Stromal cell of bone marrow (primary cell): ENCODE data around the gene PIH1D1.
"Not testable (repeated sequence)": the region's sequence is repeated elsewhere in the genome, so short reads cannot be mapped to it uniquely, and the experiment has no call there.

Experiments
- DNase-seq: peaks from one replicate; pipeline ENCODE4 v3.0.0-alpha.2; 2012; ENCODE audit warnings: low read depth

PIH1D1 gene

DNA sequence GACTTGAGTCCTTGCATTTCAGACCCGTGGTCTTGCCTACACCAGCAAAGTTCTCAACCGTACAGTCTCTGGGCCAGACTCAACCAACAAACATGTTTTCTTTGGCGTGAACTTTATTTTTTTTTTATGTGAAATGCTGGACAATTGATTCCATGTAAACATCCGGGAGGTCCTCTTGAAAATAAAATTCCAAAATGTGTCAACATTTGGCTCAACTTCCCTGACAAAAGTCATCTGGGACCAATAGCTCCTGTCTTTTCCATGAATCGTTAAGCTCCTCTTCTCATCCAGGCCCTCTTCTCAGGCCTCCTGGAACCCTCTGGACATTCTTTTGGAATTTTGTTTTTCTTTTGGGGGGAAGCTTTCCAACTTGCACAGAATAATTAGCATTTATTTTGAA is 4.2 kb upstream of the PIH1D1 start:
- DNase-seq = no peak

DNA sequence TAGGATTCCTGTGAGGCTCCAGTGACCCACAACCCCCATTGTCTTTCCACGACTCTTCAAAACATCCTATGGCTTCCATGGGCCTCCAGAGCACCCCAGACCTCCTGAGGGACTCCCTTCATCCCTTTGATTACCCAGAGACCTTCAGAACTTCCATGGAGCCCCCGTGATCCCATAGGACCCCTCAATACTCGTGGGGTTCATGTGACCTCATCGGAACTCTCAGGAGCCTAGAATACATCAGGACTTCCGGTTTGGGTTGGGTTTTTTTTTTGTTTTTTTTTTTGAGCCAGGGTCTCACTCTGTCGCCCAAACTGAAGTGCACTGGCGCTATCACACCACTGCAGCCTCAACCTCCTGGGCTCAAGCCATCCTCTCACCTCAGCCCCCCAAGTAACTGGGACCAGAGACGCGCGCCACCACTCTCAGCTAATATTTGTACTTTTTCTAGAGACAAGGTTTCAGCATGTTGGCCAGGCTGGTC is 2.2 kb upstream of the PIH1D1 start:
- DNase-seq = no peak

DNA sequence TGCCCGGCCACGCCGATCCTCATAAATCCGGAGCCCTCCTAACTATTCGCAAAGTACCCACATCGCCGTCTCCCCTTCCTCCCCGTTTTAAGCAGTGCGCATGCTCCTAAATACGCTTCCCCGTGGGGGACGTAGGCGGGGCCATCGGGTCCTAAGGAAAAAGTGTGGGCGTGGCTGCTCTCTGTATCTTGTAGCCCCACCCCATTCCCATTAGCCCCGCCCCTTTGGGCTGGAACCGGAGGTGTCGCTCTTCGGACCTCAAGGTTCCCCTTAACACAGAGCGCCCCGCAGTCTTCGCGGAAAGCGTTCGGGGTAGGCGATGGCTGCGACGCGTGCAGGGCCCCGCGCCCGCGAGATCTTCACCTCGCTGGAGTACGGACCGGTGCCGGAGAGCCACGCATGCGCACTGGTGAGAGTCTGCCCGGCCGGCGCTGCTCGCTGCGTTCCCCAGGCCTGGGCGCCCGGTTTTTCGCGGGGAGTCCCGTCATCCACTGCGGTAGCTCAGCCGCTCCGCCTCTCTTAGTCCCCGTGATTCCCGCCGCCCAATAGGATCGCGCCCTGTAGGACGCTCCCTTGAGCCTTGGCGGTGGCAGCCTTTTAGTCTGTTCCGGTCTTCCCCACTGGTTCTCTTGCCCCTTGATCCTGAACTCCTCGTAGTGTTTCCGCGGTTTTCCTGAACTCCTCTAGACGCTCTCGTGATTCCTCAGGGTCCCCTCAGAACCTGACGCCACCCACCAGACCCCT is 1.6 kb upstream of the PIH1D1 start, which contains the start of gene ALDH16A1:
Gene ALDH16A1 (plus strand): TSS at position 213 of the 744 bp plus-strand sequence. CDS start 107 bp downstream, at position 320.
- peak; percentile 97 for DNase-seq

DNA sequence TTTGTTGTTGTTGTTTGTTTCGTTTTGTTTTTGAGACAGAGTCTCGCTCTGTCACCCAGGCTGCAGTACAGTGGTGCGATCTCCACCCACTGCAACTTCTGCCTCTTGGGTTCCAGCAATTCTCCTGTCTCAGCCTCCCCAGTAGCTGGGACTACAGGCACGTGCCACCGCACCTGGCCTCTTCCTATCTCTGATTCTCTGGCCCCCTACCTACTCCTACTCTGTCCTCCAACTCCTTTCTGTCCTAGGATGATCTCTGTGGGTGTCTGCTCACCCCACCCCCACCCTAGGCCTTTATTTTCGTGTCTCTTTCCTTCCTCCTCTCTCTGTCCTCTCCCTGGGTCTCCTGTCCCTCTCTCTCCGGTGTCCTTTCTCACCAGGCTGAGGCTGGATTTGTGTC is 1.2 kb downstream of the PIH1D1 start:
- no peak for DNase-seq

DNA sequence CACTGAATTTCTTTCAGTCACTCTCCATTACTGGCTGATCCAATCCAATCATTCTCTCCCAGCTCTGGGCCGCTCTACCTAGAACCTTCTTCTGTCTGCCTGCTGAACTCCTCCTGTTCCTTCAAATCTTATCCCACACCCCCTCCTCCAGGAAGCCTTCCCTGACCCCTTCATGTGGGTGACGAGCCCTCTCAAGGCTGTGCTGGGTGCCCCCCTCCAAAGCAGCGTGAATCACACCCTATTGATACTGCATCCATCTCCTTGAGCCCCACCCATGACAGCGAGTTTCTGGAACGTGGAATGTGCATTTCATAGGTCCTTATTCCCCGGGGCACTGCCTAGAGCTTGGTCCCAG is 3.2 kb downstream of the PIH1D1 start:
- DNase-seq = no peak

DNA sequence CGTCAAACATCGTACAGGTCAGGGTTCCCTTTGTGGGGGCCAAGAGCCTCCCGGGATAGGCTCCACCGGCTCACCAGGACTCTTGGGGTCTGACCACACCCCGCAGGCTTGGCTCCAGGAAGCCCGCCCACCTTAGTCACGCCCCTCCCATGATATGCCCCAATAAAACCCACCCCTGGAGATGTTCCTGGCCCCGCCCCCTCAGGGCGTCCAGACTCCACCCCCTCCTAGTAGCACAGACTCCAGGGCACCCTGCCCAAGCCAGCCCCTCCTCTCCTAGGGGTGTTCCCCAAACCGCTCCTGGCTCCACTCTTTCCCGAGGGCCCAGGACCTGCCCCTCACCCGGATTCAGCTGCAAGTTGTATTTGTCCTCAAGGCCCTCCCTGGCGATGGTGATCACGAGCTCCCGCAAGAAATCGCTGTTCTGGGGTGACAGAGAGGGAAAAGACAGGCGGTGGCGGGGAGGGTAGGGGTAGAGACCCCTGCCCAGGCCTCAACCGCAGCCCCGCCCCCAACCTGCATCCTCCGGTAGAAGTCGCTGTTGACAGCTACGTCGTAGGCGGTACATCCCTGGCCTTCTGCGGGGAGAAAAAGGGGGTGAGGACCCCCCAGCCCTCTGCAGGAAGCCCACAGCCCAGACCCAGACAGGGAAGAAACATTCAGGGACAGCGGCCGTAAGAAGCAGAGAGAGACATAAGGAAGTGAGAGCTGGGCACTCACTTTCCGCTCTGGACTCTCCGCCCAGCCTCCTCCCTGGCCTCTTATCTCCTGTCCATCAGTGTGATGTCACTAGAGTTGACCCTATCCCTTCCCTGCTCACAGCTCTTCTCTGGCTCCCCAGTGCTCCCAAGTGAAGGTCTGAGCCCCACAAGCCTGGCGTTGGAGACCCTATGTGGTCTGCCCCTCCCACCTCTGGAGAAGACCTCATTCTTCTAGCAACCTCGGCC is 3.9 kb downstream of the PIH1D1 start:
- DNase-seq = no peak

- DNase-seq = no peak
These were observed 5.6 kb downstream of the PIH1D1 start for GRCh38 chr19:49445997-49446396.

- not testable (repeated sequence) for DNase-seq
These were observed 7.4 kb downstream of the PIH1D1 start for GRCh38 chr19:49444100-49444700.

GRCh38 chr19:49443366-49444099 is 8.1 kb downstream of the PIH1D1 start:
- peak; percentile 92 for DNase-seq

DNA sequence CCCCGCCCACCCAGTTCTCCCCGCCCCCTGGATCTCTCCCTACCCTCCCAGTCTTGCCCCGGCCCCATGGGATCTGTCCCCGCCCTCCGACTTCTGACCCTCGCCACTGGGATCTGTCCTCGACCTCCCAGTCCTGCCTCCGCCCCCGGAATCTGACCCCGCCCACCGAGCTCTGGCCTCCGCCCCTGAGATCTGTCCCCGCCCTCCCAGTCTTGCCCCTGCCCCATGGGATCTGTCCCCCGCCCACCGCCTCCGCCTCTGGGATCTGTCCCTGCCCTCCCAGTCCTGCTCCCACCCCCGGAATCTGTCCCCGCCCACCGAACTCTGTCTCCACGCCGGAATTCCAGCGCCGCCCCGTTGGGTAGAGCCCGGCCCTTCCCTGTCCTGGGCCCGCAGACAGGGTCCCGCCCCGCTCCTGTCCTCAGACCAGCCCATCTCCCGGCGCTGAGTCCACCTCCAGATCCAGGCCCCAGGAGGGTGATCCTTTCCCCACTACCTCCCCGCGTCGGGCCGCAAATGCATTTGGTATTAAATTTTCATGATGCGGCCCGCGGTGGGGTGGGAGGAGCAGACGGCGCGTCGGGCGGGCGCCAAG is 8.7 kb downstream of the PIH1D1 start:
- peak; percentile 71 for DNase-seq

- no peak for DNase-seq
These were observed 9.3 kb downstream of the PIH1D1 start for GRCh38 chr19:49442354-49442753.

GRCh38 chr19:49441960-49442350 is 9.7 kb downstream of the PIH1D1 start:
- no peak for DNase-seq

DNA sequence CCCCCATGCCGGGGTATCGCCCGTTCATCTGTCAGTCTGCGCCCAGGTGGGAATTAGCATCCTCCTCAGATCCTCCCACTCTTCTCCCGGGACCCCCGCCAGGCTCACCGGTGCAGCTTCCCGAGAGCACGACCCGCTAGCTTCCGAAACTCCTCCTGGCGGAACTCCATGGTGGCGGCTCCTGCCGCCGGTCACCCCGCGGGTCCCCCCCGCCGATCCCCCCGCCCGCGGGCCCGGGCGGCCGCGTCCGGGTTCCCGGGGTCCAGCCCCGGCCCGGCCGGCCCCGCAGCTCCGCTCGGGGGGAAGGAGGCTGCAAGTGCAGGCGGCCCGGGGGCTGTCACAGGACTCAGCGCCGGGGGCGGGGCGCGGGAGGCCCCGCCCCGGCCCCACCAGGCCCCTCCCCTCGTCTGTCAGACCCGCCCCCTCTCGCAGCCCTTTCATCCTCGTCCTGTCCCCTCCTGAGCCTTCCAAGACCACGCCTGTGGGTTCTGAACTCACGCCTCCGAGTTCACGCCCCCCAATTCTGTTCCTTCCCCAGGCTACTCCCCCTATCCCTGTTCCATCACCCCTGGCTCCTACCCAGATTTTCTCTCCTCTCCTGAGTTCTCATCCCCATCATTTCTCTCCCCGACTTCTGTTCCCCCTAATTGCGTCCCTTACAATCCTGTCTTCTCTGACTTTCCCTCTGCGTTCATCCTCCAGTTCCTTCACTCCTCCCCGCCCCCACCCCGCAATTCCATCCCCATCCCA is 10.2 kb downstream of the PIH1D1 start, which contains the start of gene SLC17A7:
Gene SLC17A7 (minus strand): TSS at position 318 of the 750 bp plus-strand sequence. CDS start 148 bp downstream, at position 170.
- DNase-seq = no peak

- DNase-seq = no peak
These were observed 11.0 kb downstream of the PIH1D1 start for GRCh38 chr19:49440439-49441209.

- no peak for DNase-seq
These were observed 11.8 kb downstream of the PIH1D1 start for GRCh38 chr19:49439836-49440235.

GRCh38 chr19:49438261-49438660 is 13.4 kb downstream of the PIH1D1 start:
- no peak for DNase-seq

DNA sequence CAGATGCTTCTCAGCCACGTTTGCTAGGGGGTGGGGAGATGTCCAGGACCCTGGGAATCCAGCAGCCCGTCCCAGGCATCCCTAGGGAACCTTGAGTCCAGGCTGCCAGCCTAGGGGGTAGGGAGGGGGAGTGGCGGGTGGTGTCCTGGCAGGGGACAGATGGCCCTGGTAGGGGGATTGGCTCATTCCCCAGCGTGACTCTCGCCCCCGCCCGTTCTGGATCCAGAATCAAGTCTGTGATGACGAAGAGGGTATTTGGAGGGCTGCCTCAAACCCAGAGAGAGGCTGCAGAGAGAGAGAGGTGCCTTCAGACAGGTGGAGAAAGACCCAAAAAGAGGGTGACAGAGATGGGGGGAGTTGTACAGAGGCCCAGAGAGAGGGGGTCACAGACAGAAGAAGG is 14.4 kb downstream of the PIH1D1 start:
- no peak for DNase-seq

- no peak for DNase-seq
These were observed 15.1 kb downstream of the PIH1D1 start for GRCh38 chr19:49436381-49437017.

DNA sequence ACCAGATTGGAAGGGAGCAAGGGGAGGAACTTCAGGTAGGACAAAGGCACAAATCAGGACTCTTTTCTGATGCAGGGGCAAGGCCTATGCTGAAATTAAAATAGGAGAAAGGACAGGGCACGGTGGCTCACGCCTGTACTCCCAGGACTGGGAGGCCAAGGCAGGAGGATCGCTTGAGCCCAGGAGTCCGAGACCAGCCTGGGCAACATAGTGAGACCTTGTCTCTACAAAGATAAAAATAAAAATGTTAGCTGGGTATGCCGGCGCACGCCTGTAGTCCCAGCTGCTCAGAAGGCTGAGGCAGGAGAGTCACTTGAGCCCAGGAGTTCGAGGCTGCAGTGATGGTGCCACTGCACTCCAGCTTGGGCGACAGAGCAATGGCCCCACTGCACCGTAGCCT is 15.9 kb downstream of the PIH1D1 start:
- no peak for DNase-seq
